Activated T-helper 1 cell treated with Interleukin-2 at 50 U/mL for 16 hours (primary cell): ENCODE data around the gene GOLT1B.

Experiments used
- DNase-seq: peaks from one replicate; pipeline ENCODE4 v3.0.0-alpha.2; 2020; ENCODE audit warnings: low read depth

GOLT1B gene

DNA sequence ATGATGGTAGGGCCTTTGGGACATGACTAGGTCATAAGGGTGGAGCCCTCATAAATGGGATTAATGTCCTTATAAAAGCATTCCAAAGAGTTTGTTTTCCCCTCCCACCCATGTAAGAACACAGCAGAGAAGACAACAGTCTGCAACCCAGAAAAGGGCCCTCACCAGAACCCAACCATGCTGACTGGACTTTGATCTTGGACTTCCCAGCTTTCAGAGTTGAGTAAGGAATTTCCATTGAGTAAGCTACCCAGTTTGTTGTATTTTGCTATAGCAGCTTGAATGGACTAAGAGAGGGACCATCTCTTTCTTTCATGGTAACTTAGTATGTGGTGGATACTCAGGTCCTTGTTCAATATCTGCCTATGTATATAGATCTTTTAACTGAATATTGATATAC lies 21.6 kb downstream of the GOLT1B start:
- DNase-seq: no peak

DNA sequence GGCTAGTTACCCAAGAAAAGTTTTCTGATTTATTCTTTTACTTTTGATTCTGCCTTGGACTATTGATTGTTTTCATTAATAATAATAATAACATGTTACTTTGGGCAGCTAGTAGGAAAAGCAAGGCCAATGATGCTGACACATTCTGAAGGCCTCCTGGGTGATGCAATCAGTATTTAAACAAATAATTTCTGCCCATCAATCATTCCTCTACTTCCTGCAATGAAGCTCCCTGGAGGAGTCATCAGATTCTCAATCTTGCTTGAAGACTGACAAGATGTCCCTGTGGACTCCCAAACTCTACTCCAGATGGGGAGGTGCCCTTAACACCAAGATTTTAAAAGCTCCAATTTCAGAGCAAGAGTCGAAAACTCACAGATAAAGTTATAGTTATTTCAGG lies 24.5 kb downstream of the GOLT1B start, which contains the start of gene SPX:
Gene SPX, plus strand, starts transcription at position 244 of the 400 bp plus-strand sequence. CDS start 177 bp downstream, outside the sequence.
- no peak for DNase-seq

DNA sequence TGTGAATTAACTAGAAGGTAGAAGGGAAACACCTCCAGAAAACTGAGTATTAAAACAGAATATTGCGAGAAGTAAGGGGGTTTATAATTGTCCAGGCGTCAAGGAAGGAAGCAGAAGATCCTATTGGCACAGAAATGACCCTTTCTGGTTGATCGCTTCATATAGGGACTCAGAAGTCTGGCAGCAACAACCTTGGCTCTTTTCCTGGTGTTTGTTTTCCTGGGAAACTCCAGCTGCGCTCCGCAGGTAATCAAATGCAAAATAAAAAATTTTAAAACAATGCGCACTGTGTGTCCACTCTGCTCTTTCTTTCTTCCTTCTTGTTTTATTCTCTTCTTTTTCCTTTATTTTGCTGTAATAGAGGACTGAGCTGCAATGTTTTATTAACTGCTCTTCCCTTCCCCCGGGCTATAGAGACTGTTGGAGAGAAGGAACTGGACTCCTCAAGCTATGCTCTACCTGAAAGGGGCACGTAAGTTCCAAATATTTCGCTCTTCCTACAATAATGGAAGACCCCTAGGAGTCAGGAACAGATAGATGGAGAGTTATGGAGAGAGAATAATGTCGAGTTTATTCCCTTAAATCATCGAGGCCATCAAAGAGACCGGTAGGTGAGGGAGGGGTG lies 25.2 kb downstream of the GOLT1B start:
- DNase-seq: no peak

DNA sequence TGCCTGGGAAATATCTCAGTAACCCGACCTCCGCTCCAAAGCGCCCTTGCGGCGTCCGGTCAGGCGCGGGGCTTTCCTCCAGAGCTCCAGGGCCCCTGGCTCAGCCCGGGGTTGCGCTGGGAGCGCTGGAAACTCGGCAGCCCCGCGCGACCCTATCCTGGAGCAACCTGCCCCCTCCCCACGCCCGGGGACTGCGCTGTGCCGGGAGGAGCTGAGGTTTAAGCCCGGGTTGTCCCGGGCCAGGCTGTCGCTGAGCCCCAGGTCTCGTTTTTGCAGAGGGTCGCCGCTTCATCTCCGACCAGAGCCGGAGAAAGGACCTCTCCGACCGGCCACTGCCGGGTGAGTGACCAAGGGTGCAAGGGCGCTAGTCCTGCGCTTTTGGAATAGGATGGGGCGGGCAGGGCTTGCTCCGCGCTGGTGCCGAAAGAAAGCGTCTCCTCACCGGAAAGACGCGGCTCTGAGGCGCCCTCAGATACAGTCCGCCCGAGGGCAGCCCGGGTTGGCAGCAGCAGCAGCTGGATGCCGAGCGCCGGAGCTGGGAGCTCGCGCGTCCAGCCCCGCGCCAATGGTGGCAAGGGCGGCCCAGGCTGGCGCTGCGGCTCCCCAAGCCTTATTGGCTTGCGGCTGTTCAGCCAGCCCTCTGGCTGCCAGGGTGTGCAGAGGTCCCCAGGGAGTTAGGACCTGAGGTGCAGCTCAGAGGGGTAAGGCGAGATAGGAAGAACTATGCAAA lies 26.0 kb downstream of the GOLT1B start:
- peak; percentile 42 for DNase-seq

GRCh38 chr12:21528953-21529352 lies 27.4 kb downstream of the GOLT1B start:
- DNase-seq: no peak

GRCh38 chr12:21529456-21529855 lies 27.9 kb downstream of the GOLT1B start:
- DNase-seq: no peak

GRCh38 chr12:21538061-21538653 lies 36.6 kb downstream of the GOLT1B start:
- no peak for DNase-seq

DNA sequence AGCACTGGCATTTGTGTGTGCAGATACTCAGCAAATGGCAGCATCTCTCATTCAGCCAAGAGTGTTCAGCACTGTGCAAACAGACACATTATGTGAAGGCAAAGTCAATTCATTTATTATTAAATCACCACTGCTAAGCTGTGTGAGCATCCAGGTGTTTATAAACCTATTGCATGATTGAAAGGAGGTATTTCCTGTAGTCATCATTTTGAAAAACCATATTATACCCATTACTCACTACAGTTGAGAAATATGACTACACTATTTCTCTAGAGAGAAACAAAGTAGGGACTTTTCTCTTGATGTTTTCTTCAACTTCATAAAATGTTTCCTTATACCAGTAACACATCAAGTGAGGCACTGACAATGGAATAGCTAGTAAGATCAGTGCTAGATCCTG lies 38.2 kb downstream of the GOLT1B start:
- no peak for DNase-seq

GRCh38 chr12:21541773-21542172 lies 40.2 kb downstream of the GOLT1B start:
- DNase-seq: no peak

GRCh38 chr12:21542403-21542802 lies 40.8 kb downstream of the GOLT1B start:
- no peak for DNase-seq

GRCh38 chr12:21543151-21543550 lies 41.6 kb downstream of the GOLT1B start:
- no peak for DNase-seq

DNA sequence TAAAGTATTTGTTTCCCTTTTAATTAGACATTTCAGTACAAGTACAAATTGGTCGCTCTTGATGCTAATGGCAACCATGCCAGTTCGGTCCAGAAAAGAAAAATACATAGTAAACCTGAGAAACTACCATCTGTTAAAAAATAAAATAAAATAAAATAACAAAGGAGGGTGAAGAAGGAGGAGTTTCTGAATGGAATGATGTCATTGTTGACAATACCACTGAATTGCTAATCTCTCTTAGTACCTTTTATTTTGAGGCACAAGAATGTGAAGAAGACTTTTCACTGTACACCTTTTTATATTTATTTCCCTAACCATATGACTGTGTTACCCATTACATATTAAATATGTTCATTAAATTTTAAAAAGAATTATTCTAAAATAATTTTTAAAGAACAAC lies 44.0 kb downstream of the GOLT1B start:
- no peak for DNase-seq

DNA sequence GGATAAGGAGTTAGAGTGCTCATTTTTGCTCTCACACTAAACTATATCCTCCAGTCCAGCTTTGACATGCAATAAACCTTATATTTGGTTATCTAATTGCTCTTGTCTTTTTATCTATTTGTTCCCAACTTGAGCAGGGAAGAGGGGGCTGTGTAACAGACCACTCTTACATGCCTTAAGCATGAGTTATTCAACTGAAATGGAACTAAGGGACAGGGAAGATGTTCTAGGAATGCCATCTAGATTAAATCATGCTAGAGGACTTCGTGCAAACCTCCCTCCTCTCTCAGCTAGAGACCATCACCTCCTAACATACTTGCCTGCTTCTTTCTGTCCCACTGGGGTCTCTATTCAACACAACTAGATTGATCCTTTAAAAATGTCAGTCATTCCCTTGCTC lies 45.1 kb downstream of the GOLT1B start:
- no peak for DNase-seq

DNA sequence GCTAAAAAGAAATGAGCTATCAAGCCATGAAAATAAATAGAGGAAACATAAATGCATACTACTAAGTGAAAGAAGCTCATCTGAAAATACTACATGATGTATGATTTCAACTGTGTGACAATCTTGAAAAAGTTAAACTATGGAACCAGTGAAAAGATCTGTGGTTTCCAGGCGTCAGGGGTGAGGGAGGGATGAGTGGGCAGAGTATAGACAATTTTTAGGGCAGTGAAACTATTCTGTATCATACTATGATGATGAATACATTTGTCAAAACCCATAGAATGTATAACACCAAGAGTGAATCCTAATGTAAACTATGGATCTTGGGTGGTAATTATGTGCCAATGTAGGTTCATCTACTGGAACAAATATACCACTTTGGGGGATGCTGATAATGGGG lies 45.8 kb downstream of the GOLT1B start:
- DNase-seq: no peak

- DNase-seq: no peak
These were observed 50.4 kb downstream of the GOLT1B start for GRCh38 chr12:21551841-21552465.

DNA sequence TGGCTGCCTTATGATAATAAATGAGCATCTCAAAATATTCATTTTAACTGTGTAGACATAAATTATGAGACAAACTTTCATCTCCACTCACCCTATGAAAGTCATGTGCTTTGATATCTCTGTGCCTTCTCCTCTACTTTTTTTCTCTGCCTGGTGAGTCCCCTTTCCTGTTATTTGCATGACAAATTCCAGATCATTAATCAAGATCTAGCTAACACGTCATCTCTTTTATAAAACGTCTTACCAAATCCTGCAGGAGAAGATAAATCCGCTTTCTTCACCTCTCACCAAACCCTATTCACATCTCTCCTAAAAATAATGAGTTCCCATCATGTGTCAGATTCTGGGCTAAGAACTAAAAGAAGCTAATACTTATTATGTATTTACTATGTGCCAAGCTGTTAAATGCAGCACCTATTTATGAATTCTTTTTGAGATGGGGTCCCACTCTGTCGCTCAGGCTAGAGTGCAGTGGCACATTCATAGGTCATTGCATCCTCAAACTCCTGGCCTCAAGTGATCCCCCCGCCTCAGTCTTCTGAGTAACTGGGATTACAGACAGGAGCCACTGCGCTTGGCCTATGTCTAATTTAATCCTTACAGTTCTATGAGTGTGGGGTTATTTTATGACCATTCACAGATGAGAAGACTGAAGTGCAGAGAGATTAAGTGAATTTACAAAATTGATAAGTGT lies 51.2 kb downstream of the GOLT1B start:
- DNase-seq: no peak

DNA sequence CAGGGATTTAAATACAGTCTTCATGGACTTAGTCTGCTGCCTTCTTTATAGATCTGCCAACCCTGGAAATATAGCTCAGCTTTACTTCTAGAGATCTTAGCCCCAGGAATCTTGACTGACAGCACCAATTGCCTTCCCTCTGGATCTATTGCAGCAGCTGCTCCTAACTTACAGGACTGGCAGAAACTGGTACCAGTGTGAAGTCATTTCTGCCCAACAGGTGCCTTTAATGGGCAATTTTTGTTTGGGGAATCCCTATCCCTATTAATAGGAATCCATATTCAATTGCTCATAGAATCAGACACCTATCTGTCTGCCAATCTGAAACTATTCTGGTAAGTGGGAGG lies 51.7 kb downstream of the GOLT1B start:
- DNase-seq: no peak

DNA sequence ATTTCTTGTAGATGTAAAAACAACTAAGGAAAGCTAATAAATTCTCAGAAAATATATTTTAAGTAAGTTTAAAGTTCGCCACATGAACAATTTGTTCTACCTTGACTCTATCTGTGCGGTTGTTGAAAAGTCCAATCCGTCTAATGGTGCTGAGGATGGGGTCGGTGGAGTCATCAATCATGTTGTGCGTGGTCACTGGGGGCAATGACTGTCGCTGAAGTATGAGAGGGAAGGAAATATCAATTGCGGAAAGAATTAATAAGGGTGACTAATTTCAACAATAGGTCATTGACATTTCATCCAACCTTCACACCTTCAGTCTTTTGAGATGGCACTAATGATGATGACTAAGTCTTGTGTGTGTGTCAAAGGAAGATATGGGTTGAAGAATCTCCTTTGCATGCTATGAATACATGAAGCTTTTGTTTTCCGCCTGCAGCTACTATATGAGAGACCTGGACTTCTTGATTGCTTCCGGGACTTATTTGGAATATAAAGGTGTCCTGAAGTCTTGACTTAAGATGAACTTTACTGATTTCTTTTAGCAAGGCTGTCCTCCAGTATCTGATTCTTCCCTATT lies 56.6 kb downstream of the GOLT1B start:
- DNase-seq: no peak

- no peak for DNase-seq
These were observed 58.4 kb downstream of the GOLT1B start for GRCh38 chr12:21559855-21560569.

- no peak for DNase-seq
These were observed 59.6 kb downstream of the GOLT1B start for GRCh38 chr12:21561158-21561557.

DNA sequence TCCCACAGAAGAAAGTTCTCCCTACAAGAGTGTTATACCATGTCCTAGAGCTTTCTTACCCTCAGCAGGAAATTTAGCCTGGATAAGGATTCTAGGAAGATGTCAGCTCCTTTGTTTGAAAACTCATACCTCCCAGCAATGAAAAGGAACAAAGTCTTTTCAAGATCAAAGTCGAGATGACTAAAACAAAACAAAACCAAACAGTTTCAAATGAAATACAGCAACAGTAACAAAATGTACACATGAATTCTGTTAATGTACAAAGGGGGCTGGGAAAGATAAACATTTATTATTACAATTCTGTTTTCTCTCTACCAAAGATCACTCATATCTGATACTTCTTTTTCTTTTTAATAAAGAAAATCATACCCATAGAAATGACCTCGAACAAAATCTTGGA lies 61.3 kb downstream of the GOLT1B start:
- DNase-seq: no peak
